GM23338 (cell line): ENCODE measurements around the gene MANSC1.

Experiments used
- CTCF ChIP-seq, 2 experiments: fragments of 200-600 bp in 1 of 2; sonication (generic) in 1 of 2; conservative IDR thresholded peaks; 2 replicates each; pipeline versions ENCODE4 v1.5.1 to v1.6.1; 2016 to 2017; ENCODE audit warnings: antibody characterized with exemption in 2 of 2, low read depth in 2 of 2, mild to moderate bottlenecking in 2 of 2, moderate library complexity in 1 of 2
- EZH2 ChIP-seq: fragments of 200-600 bp; sonication (generic); IDR thresholded peaks from one replicate; pipeline ENCODE4 v1.8.0; 2017; ENCODE audit warnings: antibody characterized with exemption, mild to moderate bottlenecking, low read depth; ENCODE audit not compliant: unreplicated experiment

- TF ChIP-seq EZH2 (no peak), CTCF (conservative IDR thresholded peaks at IDR 0.05; ENCODE audit: low read depth in 2 of 2) (no peak)
Measured at GRCh38 chr12:12297201-12297830, 52.7 kb downstream of the MANSC1 start.
